K562 treated with DMSO at 1 percent for 12 hours (cell line): Measurements from ENCODE around the gene RRAGB. TPM values are rescaled to one million over a fixed set of nuclear protein-coding genes. Genes with fewer than 3 reads are reported as not detected.

Source experiments
- total RNA-seq: library from RNA; unstranded; fragments of 300-600 nt; gene quantifications from 2 replicates; pipeline ENCODE4 v1.2.3, GENCODE V29; 2022; ENCODE audit not compliant: insufficient read depth

RRAGB gene, protein sequence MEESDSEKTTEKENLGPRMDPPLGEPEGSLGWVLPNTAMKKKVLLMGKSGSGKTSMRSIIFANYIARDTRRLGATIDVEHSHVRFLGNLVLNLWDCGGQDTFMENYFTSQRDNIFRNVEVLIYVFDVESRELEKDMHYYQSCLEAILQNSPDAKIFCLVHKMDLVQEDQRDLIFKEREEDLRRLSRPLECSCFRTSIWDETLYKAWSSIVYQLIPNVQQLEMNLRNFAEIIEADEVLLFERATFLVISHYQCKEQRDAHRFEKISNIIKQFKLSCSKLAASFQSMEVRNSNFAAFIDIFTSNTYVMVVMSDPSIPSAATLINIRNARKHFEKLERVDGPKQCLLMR
- 5.8 and 6.1 TPM in 2 replicates for total RNA-seq

DNA sequence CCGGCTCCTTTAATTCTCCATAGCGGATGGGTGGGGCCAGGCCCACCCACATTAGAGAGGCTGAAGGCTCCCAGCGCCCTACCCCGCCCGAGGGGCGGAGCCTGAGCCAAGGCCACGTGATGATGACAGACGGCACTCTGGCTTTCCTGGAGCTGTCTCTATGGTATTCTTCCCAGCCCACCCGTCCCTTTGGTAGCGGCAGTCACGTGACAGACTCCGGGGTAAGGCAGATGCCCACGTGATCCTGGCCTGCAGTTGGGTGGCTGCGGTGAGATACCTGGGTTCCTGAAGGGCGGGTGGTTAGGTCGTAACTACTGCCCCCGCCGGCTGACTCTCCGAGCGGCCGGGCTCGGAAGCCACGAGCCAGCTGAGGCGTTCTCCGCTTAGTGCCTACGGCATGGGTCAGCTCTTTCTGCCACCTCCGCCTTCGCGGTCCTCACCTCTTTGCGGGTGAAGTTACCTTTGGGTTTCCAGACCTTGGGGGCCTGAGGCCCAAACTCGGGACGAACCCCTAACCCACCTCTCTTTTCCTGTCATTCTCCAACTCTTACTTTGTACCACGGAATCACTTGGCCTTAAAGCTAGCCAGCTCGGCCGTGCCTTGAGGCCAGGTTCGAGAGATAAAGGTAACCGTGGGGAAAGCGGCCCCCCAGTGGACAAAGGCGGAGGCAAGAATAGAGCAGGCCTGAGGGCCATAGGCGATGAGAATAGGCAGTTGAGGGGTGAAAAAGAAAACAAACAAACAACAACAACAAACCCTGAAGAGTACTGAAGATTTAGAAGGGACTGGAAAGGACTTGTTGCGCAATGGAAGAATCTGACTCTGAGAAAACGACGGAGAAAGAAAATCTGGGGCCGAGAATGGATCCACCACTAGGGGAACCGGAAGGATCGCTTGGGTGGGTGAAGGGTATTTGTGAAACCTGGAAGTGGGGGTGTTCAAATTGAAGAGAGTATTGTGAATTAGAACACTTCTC, at the start of gene RRAGB:
Gene RRAGB (plus strand): TSS at position 229 of the 977 bp plus-strand sequence. CDS start 579 bp downstream, at position 808.

Other genes starting within 250 kb of the RRAGB start
- 0.64 and 1.4 TPM in 2 replicates for gene USP51, start 227.9 kb upstream of the RRAGB start, total RNA-seq
- not detected in 2 replicates for gene FOXR2, start 94.3 kb upstream of the RRAGB start, total RNA-seq